Activated CD8-positive, alpha-beta memory T cell treated with anti-CD3 and anti-CD28 coated beads, Interleukin-2, amount 10 ng/mL, durations not matched to agents 7 days and 5 days (primary cell): ENCODE results near the gene EHD2. TPM values are rescaled to one million over a fixed set of nuclear protein-coding genes. Genes with fewer than 3 reads are reported as not detected.
"Not testable (repeated sequence)": the region's sequence is repeated elsewhere in the genome, so short reads cannot be mapped to it uniquely, and the experiment has no call there.

Experiments
- ATAC-seq: fragments of 150-1000 bp; cut with Tn5 transposase; one replicate; pipeline ENCODE4 v1.10.0; 2021; ENCODE audit warnings: moderate library complexity
- CTCF ChIA-PET: fragments of 350-600 bp; sonication (Branson Sonifier 250); formaldehyde crosslinking; loops from one replicate; lab custom pipeline; 2021; ENCODE audit warnings: antibody characterized with exemption; lab: Charles Lee
- DNase-seq: peaks from one replicate; pipeline ENCODE4 v3.0.0-alpha.2; 2020
- H3K27ac Mint-ChIP-seq: one replicate; pipeline ENCODE4 v1.8.0; 2021; ENCODE audit warnings: mild to moderate bottlenecking, mixed read lengths
- H3K27me3 Mint-ChIP-seq: one replicate; pipeline ENCODE4 v1.8.0; 2021; ENCODE audit warnings: mixed read lengths
- H3K36me3 Mint-ChIP-seq: one replicate; pipeline ENCODE4 v1.8.0; 2021; ENCODE audit warnings: mild to moderate bottlenecking, mixed read lengths
- H3K4me1 Mint-ChIP-seq: one replicate; pipeline ENCODE4 v1.8.0; 2021; ENCODE audit warnings: mixed read lengths
- H3K4me3 Mint-ChIP-seq: one replicate; pipeline ENCODE4 v1.8.0; 2021; ENCODE audit warnings: mild to moderate bottlenecking, moderate library complexity, mixed read lengths
- H3K9me3 Mint-ChIP-seq: one replicate; pipeline ENCODE4 v1.8.0; 2022; ENCODE audit warnings: low read depth, mixed read lengths
- total RNA-seq, 2 experiments: library from RNA; stranded (reverse); gene quantifications; one replicate each; pipeline ENCODE4 v1.2.3, GENCODE V29; 2021

The EHD2 gene
- under 1 TPM in 1 of 2 experiments, not detected in 1; 0.07 TPM for total RNA-seq

- CTCF ChIA-PET = interaction anchor here (0.6 to 19.1 kb wide), 27 partner anchors 8 to 428 kb away, joined by 3 to 408 read pairs (median 5); partner anchors contain the start of genes KPTN and NOP53
- H3K27ac Mint-ChIP-seq = no peak within 1 kb of the TSS
- peaks cover 27% of the 10 kb centered on the region for H3K27me3 Mint-ChIP-seq
- ATAC-seq = peak; percentile 70
- peak; percentile 45 for DNase-seq
- H3K4me3 Mint-ChIP-seq = no peak within 1 kb of the TSS
- no peaks in the 10 kb centered on the region for H3K9me3 Mint-ChIP-seq
- peaks cover 2% of the 10 kb centered on the region for H3K4me1 Mint-ChIP-seq
- H3K36me3 Mint-ChIP-seq = no peaks in the 10 kb centered on the region
These were observed at the start of gene EHD2 for GRCh38 chr19:47713046-47714021. TSS of gene EHD2 (plus strand) at chr19:47713422. CDS start at chr19:47716613, 3,191 bp downstream.

- no peaks in the 10 kb centered on the region for H3K9me3 Mint-ChIP-seq
- no peaks in the 10 kb centered on the region for H3K36me3 Mint-ChIP-seq
- no peaks in the 10 kb centered on the region for H3K4me1 Mint-ChIP-seq
- H3K27me3 Mint-ChIP-seq = no peaks in the 10 kb centered on the region
- no peak overlapping the region for H3K4me3 Mint-ChIP-seq
- ATAC-seq (no peak), DNase-seq (no peak)
- CTCF ChIA-PET = no interaction called here
- H3K27ac Mint-ChIP-seq = no peak overlapping the region
These were observed 49.7 kb upstream of the EHD2 start for GRCh38 chr19:47663435-47663910.

GRCh38 chr19:47663911-47664771 is 49.1 kb upstream of the EHD2 start:
- no peaks in the 10 kb centered on the region for H3K4me1 Mint-ChIP-seq
- no peak overlapping the region for H3K4me3 Mint-ChIP-seq
- no peak for DNase-seq
- H3K36me3 Mint-ChIP-seq = no peaks in the 10 kb centered on the region
- no peaks in the 10 kb centered on the region for H3K27me3 Mint-ChIP-seq
- CTCF ChIA-PET = no interaction called here
- no peak for ATAC-seq
- H3K9me3 Mint-ChIP-seq = no peaks in the 10 kb centered on the region
- H3K27ac Mint-ChIP-seq = no peak overlapping the region

GRCh38 chr19:47668556-47668955 is 44.7 kb upstream of the EHD2 start:
- H3K4me1 Mint-ChIP-seq, H3K36me3 Mint-ChIP-seq, H3K9me3 Mint-ChIP-seq, ATAC-seq, DNase-seq, H3K27ac Mint-ChIP-seq, H3K27me3 Mint-ChIP-seq, H3K4me3 Mint-ChIP-seq: not testable (repeated sequence)
- CTCF ChIA-PET = interaction anchor here (0.6 kb wide), 1 partner anchor 185 kb away, joined by 3 read pairs; the partner anchor contains the start of gene KPTN

- no peak overlapping the region for H3K4me3 Mint-ChIP-seq
- CTCF ChIA-PET = no interaction called here
- DNase-seq (no peak), ATAC-seq (no peak)
- no peaks in the 10 kb centered on the region for H3K4me1 Mint-ChIP-seq
- H3K27me3 Mint-ChIP-seq = no peaks in the 10 kb centered on the region
- peaks cover 10% of the 10 kb centered on the region for H3K36me3 Mint-ChIP-seq
- H3K27ac Mint-ChIP-seq = no peak overlapping the region
- no peaks in the 10 kb centered on the region for H3K9me3 Mint-ChIP-seq
These were observed 42.5 kb upstream of the EHD2 start for GRCh38 chr19:47670736-47671135.

- no peaks in the 10 kb centered on the region for H3K9me3 Mint-ChIP-seq
- H3K27ac Mint-ChIP-seq = no peak overlapping the region
- ATAC-seq (no peak), DNase-seq (no peak)
- H3K27me3 Mint-ChIP-seq = no peaks in the 10 kb centered on the region
- H3K4me3 Mint-ChIP-seq = no peak overlapping the region
- peaks cover 10% of the 10 kb centered on the region for H3K36me3 Mint-ChIP-seq
- CTCF ChIA-PET = no interaction called here
- H3K4me1 Mint-ChIP-seq = no peaks in the 10 kb centered on the region
These were observed 41.7 kb upstream of the EHD2 start for GRCh38 chr19:47671499-47671898.

GRCh38 chr19:47673426-47673825 is 39.8 kb upstream of the EHD2 start:
- Mint-ChIP-seq H3K9me3 (no peaks in the 10 kb centered on the region), H3K4me1 (no peaks in the 10 kb centered on the region), H3K27ac (no peak overlapping the region), H3K4me3 (no peak overlapping the region), H3K36me3 (peaks cover 10% of the 10 kb centered on the region), H3K27me3 (no peaks in the 10 kb centered on the region)
- CTCF ChIA-PET = no interaction called here
- ATAC-seq = no peak
- no peak for DNase-seq

GRCh38 chr19:47674548-47674947 is 38.7 kb upstream of the EHD2 start:
- Mint-ChIP-seq H3K9me3 (no peaks in the 10 kb centered on the region), H3K4me3 (no peak overlapping the region), H3K27me3 (no peaks in the 10 kb centered on the region), H3K27ac (no peak overlapping the region), H3K36me3 (peaks cover 10% of the 10 kb centered on the region), H3K4me1 (no peaks in the 10 kb centered on the region)
- DNase-seq = no peak
- ATAC-seq = no peak
- CTCF ChIA-PET = interaction anchor here (0.7 to 1.3 kb wide), 2 partner anchors 32 to 247 kb away, joined by 3 read pairs; no protein-coding TSS in a partner anchor

GRCh38 chr19:47675271-47675670 is 38.0 kb upstream of the EHD2 start:
- Mint-ChIP-seq H3K27me3 (no peaks in the 10 kb centered on the region), H3K36me3 (peaks cover 7% of the 10 kb centered on the region), H3K27ac (no peak overlapping the region), H3K4me1 (no peaks in the 10 kb centered on the region), H3K4me3 (no peak overlapping the region), H3K9me3 (no peaks in the 10 kb centered on the region)
- ATAC-seq (no peak), DNase-seq (no peak)
- CTCF ChIA-PET = interaction anchor here (1.3 kb wide), 1 partner anchor 31 kb away, joined by 3 read pairs; no protein-coding TSS in a partner anchor

GRCh38 chr19:47675859-47676258 is 37.4 kb upstream of the EHD2 start:
- Mint-ChIP-seq H3K4me1 (no peaks in the 10 kb centered on the region), H3K27me3 (no peaks in the 10 kb centered on the region), H3K27ac (no peak overlapping the region), H3K9me3 (no peaks in the 10 kb centered on the region), H3K4me3 (no peak overlapping the region), H3K36me3 (peaks cover 4% of the 10 kb centered on the region)
- CTCF ChIA-PET = interaction anchor here (1.3 kb wide), 1 partner anchor 31 kb away, joined by 3 read pairs; no protein-coding TSS in a partner anchor
- DNase-seq (no peak), ATAC-seq (no peak)

- Mint-ChIP-seq H3K27me3 (no peaks in the 10 kb centered on the region), H3K4me1 (no peaks in the 10 kb centered on the region), H3K4me3 (no peak overlapping the region), H3K36me3 (peaks cover 4% of the 10 kb centered on the region), H3K9me3 (no peaks in the 10 kb centered on the region), H3K27ac (no peak overlapping the region)
- no peak for DNase-seq
- ATAC-seq = no peak
- CTCF ChIA-PET = no interaction called here
These were observed 36.4 kb upstream of the EHD2 start for GRCh38 chr19:47676811-47677210.

GRCh38 chr19:47679251-47679900 is 33.8 kb upstream of the EHD2 start:
- Mint-ChIP-seq H3K4me3 (no peak overlapping the region), H3K27ac (no peak overlapping the region), H3K36me3 (peaks cover 2% of the 10 kb centered on the region), H3K9me3 (no peaks in the 10 kb centered on the region), H3K27me3 (no peaks in the 10 kb centered on the region), H3K4me1 (no peaks in the 10 kb centered on the region)
- DNase-seq (no peak), ATAC-seq (no peak)
- CTCF ChIA-PET = interaction anchor here (1.1 kb wide), 1 partner anchor 11 kb away, joined by 3 read pairs; no protein-coding TSS in a partner anchor
